LNCaP clone FGC (cell line): Measurements from ENCODE around the gene LRRC27.

ENCODE experiments used
- DNase-seq: peaks from one replicate; pipeline ENCODE4 v3.0.0-alpha.2; 2011; ENCODE audit warnings: low read depth
- H3K4me3 ChIP-seq: 2 replicates; pipeline ENCODE4 v1.5.1; 2011; ENCODE audit warnings: mild to moderate bottlenecking, low read depth, low read length, control low read depth
- CTCF ChIP-seq: IDR thresholded peaks from 2 replicates; pipeline ENCODE4 v1.5.1; 2012; ENCODE audit warnings: mild to moderate bottlenecking; ENCODE audit not compliant: control insufficient read depth, insufficient read depth; ENCODE audit errors: extremely low read depth

Gene LRRC27

DNA sequence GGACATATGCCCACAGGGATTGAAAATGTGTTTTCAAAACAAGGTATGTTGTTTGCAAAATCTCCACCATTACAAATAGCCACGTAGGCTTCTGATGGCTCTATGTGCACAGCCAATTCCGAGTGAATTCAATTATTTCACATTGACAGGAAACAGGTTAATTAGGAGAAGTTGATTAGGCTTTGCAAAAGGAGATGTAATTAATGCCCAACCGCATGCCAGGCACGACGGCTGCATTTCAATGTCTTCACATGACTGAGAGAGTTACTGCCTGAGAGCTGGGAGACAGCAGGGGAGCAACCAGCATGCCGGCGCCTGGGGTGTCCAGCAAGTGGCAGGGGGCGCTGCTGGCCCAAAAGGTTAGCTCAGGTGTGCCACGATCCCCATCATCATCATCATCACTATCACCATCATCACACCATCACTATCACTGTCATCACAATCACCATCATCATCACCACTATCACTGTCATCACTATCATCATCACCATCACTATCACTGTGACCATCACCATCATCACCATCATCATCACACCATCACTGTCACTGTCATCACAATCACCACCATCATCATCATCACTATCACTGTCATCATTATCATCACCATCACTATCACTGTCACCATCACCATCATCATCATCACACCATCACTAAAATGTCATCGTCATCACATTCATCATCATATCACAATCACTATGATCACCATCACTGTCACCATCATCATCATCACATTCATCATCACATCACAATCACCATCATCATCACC lies 95.2 kb downstream of the LRRC27 start:
- no peak overlapping the region for H3K4me3 ChIP-seq
- DNase-seq: no peak
- no peak for TF ChIP-seq CTCF

DNA sequence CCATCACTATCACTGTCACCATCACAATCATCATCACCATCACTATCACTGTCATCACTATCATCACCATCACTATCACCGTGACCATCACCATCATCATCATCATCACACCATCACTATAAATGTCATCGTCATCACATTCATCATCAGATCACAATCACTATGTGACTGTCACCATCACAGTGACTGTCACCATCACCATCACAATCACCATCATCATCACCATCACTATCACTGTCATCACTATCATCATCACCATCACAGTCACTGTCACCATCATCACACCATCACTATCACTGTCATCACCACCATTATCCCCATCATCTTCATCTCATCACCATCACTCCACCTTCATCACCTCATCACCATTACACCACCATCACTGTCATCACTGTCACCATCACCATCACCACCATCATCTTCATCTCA lies 96.0 kb downstream of the LRRC27 start:
- no peak for DNase-seq
- TF ChIP-seq CTCF: no peak
- no peak overlapping the region for H3K4me3 ChIP-seq

GRCh38 chr10:132428486-132428995 lies 96.5 kb downstream of the LRRC27 start:
- no peak for TF ChIP-seq CTCF
- no peak for DNase-seq
- H3K4me3 ChIP-seq: no peak overlapping the region
